Activated naive CD8-positive, alpha-beta T cell treated with anti-CD3 and anti-CD28 coated beads, Interleukin-2, amount 50 U/mL, for 16 hours (primary cell): ENCODE measurements around the gene IPCEF1.
"Not testable (repeated sequence)": the region's sequence is repeated elsewhere in the genome, so short reads cannot be mapped to it uniquely, and the experiment has no call there.

Source experiments
- DNase-seq: peaks from one replicate; pipeline ENCODE4 v3.0.0-alpha.2; 2020; ENCODE audit warnings: low read depth, low spot score

The IPCEF1 gene

DNA sequence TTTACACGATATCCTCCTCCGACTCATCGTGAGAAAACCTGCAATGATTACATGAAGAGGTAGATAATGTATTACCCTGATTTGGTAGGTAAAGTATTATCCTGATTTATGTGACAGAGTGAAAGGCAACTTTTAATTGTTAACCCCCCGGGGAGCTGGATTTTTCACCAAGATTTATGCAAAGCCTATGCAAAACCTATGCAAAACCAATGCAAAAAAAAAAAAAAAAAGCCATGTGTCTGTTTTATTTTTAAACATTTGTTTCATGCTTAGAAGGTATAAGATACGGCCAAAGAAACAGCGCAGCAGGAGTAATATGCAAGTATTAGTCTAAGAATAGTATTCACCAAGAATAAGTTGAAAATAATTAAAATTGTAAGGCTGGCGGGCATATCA lies 109.9 kb downstream of the IPCEF1 start:
- DNase-seq: no peak

DNA sequence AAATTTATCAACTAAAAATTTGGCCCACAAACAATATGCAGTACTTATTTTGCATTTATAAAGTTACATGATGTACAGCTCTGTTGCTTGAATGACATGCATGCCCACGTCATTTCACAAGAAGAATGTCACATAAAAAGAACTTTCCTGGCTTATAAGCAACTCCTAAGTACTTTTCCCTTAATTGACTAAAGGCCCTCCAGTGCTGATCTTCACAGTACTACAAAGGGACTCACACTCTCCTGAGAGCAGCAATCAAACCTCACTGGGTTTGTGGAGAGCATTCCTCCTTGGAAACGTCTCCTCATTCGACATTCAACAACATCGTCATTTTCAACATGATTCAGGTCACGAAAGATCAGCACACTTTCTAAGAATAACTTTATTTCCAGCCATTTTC lies 111.1 kb downstream of the IPCEF1 start:
- no peak for DNase-seq

DNA sequence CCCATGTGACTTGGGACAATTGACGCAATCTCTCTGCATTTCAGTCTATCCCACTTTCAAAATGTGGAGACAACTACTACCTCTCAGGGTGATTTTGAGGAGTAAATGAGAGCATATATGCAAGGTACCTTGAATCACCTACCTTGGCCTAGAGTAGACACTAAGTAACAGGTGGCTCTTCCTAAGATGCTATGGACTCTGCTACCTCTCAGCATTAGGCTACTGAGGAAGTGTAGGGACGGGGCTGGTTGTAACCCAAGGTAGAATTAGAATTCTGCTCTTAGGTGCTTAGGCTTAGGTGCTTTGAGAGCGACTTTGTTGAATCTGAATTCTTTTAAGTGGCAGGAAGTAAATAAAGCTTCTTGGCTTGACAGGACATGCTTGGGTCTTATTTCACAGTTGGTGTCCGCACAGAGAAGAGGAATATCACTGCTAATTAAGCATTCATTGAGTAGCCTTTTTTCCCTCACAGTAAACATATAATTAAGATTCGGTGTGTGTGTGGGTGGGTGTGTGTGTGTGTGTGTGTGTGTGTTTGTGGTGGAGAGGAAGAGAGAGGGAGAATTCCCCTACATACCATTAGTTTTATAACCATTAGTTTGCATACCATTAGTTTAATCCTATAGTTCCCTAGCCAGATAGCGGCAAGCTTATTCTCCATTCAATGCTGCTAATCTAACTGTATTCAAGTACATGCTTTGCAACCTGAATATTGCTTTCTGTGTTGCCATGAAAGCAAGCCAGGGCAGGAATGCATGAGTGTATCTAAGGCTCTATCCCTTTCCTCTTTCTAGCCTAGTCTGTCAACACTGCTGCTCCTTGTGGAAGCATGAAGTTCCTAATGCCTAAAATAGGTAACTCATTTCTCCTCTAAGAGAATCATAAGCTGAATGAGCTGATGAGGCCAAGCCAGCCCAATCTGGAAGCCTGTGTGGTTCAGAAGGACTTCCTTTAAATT lies 112.5 kb downstream of the IPCEF1 start:
- no peak for DNase-seq

DNA sequence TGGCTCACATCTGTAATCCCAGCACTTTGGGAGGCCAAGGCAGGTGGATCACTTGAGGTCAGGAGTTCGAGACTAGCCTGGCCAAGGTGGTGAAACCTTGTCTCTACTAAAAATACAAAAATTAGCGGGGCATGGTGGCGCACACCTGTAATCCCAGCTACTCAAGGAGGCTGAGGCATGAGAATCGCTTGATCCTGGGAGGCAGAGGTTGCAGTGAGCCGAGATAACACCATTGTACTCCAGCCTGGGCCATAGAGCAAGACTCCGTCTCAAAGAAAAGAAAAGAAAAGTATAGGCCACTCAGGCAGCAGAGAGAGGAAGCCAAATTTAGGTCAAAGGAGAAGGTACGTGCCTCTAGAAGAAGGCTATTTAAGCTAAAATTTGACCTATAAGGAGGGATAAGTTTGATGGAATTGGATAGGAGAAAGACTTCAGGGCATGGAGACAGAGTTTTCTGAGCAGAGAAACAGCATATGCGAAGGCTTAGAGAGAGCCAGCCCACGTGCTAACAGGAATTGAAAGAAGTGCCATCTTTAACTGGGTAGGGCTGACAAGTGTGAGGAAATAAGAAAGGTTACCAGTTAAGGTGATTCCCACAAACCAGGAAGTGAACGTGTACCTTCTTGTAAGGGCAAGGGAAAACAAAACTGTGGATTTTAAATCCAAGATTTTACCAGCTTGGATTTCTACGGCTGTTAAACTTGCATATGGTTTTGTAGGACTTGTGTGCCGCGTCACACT lies 113.8 kb downstream of the IPCEF1 start:
- no peak for DNase-seq

DNA sequence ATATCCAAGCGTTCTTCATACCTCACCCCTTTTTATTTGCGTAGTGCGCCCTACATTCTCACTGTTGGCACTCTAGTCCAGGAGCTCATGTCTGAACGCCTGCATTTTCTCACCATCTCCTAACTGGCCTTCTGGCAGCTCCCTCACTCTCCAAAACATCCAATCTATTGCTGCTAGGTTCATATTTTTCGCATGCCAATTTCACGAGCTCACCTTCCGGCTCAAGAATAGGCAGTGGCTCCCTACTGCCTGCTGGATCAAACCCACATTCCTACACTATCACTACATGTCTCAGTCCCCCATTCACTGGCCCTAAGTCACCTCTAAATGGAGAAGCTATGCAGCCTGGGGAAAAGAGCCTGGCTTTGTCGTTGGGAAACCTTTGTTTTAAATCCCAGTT lies 115.0 kb downstream of the IPCEF1 start:
- DNase-seq: no peak

DNA sequence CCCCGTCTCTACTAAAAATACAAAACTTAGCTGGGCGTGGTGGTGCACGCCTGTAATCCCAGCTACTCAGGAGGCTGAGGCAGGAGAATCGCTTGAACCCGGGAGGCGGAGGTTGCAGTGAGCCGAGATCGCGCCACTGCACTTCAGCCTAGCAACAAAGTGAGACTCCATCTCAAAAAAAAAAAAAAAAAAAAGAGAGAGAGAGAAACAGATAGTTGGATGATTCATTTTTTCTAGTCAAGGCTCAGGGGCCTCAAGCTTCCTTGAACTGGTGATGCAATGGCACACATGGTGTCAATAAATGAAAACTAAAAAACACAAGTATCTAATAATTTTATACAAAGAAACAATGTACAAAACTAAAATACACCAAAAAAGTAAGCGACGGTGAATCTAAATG lies 115.5 kb downstream of the IPCEF1 start:
- not testable (repeated sequence) for DNase-seq

DNA sequence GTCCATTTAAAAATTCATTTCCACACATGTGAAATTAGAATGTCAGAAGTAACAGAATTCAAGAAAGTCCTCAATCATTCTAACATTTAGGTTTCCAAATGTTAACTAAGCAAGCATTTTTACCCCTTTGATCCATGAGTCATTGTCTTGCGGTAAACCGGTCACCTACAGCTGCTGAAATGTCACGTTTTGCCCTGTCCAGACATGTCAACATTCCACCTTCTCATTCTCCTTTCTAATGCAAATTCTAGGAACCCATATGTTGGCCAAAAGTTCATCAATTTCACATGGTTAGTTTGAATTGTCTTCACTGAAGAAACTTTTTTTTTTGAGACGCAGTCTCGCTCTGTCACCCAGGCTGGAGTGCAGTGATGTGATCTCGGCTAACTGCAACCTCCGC lies 117.2 kb downstream of the IPCEF1 start:
- no peak for DNase-seq

DNA sequence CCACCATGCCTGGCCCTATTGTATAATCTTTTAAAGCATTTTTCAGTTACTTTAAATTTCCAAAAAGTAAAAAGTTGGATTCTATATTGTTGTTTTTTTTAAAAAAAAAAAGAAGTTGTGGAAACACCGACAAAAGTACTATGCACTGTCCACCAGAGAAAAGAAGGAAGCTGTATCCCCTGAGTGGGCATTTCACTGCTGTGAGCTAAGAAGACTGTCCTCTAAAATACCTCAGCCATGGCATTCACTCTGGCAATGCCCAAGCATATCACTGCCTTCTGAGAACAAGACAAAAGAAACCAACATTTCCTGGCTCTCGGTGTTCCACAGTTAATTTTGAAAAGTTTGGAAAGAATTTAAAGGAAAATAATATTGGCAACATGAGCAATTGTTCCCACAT lies 117.8 kb downstream of the IPCEF1 start:
- DNase-seq: no peak

DNA sequence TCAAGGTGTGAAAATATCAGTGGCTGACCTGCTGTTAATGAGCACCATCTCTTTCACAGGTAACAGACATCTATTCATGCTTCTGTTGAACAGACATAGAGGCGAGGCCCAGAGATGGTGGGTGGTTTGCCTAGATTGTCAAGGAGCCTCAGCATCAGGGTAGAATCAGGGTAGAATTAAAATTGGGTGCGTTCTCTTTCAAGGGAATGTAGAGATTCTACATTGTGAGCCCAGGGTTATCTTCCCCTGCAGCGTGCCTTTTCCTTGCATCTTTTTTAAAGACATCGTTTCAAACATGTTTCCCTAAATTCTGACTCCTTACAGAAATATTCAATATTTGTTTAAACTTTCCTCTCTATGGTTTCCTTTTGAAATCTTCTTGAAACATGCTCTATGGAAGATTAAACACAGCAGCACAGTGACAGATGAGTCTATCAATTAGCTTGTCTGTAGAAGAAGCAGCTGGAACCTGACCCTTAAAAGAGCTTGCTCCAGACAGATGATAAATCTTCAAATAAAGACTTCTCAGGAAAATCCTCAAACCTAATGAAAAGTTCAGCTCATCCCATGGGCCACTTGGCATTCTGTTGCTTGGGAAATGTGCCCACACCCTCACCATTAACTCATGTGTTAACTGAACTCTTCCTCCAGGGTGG lies 119.8 kb downstream of the IPCEF1 start:
- no peak for DNase-seq

DNA sequence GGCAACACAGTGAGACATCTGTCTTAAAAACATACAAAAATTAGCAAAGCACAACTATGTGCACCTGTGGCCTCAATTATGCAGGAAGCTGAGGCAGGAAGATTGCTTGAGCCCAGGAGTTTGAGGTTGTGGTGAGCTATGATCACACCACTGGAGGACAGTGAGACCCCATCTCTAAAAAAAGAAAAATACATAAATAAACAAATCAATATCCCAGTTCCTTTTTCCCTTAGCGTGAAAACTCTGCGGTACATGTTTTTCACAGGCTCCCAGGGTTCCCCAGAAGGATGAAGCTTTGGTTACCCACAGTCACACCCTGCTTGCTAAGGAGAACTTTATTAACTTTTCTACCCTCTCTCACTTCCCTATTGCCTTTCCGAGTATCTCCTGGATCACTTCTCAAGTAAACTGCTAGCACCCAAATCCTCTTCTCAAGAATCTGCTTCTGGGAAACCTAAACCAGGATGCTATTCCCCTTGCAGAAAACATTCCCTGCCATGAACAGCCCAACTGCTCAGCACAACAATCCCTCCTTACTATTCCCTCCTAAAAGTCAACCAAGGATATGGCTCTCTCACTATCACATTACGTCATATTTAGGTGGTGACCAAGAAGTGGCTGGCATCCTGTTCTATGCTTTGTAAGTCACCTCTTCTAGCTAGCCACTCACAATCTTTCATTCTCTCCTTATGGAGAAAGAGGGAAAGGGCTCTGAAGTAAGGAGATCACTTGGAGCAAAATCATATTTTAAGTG lies 122.4 kb downstream of the IPCEF1 start:
- no peak for DNase-seq

DNA sequence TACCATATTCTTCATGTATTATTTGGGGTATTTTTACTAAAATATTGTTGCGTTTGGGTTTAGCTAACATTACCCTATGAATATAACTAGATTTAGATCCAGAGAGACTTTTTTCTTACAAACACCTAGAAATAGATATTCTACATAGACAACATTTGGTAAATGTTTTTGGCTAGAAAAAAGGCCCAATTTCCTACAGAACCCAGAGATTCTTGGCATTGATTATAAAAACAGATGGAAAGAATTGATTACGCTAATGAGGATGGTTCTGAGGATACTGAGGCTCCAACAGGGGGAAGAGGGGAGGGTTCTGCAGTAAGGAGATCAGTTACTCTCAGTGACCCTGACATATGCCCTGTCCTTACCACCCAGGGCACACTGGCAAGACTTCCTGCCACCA lies 123.2 kb downstream of the IPCEF1 start:
- DNase-seq: no peak

DNA sequence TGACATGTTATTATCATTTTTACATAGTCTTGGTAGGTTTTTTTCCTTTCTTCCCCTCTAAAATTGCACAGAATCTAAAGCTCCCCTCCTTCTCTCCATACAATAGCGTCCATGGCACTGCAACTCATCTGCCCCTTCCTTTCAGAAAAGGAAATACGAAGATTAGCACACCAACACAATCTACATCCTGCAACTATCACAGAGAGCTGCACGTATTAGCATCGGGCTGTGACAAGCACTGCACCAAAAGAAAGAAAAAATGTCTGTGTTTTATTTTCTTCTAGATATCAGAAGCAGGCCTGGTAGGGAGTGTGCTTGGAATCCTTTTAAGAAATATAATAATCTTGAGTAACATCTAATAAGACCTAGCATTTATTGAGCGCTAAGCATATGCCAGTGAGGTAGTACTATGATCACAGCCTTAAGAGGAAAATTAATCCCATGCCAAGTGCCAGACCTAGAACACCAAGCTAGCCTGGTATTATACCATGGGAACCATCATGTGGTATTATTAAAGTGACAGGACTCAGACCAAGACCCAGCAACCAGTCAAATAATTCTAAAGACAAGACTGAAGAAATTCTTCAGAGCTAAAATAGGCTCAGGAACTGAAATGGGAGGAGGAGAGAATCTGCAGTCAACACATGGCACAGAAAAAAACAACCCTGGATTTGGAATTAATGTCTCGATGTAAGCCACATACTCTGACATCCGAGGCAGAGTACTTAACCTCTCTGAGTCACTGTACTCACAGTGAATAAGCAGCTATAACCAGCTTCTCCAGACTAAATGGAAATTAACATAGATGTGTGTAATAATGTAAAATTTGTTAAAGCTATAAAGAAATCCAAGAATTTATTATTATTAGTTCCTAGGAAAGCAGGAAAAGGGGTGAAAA lies 124.3 kb downstream of the IPCEF1 start:
- no peak for DNase-seq

DNA sequence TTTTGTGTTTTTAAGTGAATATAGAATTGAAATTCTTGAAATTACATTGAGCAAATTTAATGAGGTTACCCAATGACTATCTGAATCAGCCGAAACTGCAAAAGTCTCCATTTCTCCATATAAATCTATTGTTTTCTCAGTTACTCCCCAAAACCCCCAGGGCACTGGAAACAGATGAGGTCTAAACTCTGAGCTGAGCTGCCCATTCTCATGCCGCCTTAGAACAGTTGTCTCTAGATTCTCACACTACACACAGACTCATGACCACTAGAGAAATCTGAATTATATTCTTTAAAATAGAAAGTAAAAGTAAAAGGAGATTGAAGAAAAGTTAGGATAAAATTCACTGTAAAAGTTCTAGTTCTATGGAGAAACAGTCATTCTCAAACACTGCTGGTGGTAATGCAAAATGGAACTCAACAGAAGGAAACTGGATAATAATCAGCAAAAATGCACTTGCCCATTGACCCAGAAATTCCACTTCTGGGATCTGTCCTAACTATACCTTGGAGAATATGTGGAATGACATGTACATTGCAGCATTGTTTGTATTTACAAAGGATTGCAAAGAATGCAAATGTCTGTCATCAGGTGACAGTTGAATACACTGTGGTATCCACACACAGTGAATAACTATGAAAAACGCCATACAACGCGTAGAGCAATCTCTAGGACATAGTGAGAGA lies 125.5 kb downstream of the IPCEF1 start:
- no peak for DNase-seq

DNA sequence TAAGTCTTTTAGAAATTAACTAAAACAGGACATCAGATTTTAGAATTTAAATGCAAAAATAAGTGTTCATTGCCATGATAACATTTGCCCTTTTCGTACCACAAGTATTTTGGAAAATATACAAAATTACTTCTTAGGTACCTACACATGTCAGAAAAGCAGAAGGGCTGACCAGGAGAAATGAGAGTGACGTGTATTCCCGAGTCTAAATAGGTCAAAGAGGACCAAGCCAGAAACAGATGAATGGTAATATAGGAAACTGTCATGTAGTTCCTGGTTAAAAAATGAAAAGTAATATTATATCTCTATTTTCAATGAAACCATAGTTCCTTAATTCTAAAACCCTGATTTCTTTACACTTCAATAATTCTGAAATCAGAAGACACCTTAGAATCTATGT lies 126.2 kb downstream of the IPCEF1 start:
- no peak for DNase-seq

DNA sequence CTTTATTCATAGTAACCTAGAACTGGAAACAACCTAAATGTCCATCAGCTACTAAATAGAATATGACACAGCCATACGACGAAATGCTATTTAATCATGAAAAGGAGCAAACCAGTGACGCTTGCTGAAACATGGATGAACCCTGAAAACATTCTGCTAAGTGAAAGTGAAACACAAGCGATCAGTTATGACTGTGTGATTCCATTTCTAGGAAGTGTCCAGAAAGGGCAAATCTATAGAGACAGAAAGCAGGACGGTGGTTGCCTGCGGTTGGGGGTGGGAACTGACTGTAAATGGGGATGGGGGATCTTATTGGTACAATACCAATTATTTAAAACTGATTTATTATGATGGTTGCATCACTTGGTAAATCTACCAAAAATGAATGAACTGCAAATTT lies 126.8 kb downstream of the IPCEF1 start:
- peak; percentile 20 for DNase-seq

DNA sequence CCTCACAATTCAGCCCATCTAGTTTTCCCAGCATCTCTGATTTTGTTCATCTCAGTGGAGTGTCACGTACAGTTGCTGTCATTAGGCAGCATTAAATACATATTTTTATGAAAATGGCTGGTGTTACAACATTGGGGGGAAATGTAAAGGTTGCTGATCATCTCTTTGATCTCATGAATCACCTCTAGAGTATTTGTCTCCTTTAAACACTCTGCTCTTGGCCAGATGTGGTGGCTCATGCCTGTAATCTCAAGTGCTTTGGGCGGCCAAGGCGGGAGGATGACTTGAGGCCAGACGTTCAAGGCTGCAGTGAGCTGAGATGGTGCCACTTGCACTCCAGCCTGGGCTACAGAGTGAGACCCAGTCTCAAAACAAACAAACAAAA lies 128.1 kb downstream of the IPCEF1 start:
- no peak for DNase-seq

DNA sequence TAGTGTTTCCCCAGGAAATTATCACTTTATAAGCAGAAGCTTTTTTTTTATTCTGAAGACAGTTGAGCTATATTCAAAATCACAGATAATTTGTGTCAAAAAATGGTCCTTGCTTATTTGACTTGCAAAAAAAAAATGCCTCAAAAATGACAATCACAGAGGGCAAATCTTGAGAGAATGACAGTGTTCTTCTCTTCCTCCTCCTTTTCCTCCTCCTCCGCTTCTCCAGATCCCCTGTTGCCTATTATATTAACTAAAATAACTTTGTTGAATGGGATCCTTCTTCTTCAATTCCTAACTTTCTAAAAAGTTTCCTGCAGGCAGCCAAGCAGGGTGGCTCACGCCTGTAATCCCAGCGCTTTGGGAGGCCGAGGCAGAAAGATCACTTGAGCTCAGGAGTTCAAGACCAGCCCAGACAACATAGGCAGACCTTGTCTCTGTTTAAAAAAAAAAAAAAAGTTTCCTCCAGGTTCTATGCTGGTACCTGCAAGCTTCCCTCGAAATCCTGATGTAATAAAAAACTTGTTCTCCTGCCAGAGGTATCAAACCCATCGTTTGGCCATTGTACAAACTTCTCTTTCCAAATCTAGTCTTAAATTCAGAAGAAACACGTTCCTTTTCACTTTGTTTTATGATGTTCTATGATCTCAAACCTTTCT lies 128.6 kb downstream of the IPCEF1 start:
- DNase-seq: no peak

DNA sequence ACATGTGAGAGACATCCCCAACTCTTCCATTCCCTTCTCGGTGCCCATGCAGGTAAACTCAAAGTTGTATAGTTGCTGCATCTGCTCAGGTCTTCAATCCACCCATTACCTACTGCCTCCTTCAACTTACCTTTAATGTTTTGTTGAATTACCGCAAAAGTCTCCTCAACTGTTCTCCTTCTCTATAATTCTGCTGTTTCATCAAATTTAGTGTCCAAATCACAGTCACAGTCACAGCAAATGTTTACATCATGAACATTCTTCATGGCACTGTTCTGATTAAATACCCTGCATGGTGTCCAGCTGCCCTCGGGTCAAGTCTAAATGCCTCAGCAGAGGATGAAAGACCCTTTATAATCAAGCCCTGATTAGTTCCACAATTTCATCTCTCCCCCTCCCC lies 130.1 kb downstream of the IPCEF1 start:
- no peak for DNase-seq

DNA sequence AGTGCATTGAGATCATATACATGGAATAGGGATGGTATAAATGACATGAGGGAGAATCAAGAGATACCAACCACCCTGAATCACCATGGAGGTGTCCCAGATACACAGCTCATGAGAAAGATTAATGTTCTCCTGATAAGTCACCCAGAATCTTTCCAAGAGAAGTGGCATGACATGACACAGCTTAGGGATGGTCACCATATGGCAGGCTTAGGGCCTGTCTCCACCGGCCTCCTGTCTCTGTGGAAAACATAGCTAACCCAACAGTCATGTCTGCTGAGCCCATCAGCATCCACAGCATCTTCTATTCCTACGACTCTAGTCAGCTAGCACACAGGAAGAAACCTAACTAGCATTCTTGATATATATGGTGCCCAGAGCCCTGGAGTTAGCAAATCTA lies 133.3 kb downstream of the IPCEF1 start:
- no peak for DNase-seq

DNA sequence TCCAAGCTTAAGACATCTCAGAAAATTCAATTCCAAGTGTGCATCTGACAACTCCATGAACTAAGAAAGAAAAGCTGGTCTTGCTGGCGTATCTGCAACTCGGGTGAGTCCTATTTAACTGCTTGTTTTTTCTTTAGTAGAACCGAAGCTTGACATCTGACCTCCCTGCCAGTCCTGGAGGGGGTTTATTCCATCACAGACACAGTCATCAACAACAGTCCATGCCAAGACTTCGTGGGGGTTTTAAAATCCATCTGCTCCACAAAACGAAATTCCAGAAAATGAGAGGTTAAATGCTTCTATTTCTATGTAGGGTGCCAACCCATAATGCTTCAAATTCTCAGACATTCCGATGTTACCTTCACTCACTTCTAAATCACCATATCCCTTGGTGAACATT lies 133.9 kb downstream of the IPCEF1 start:
- no peak for DNase-seq
